Measurements from ENCODE around the gene ORAI2.
A peak's percentile ranks its signal among the peaks of the same experiment; 100 is the strongest.
"Not testable (repeated sequence)": the region's sequence is repeated elsewhere in the genome, so short reads cannot be mapped to it uniquely, and the experiment has no call there.

The ORAI2 gene

GRCh38 chr7:102453319-102453718 lies 19.9 kb downstream of the ORAI2 start:
- peaks cover 20% of the 10 kb centered on the region for H3K36me3 ChIP-seq (ENCODE audit: control insufficient read depth, insufficient read depth, low read length)
- no peaks in the 10 kb centered on the region for H3K9me3 ChIP-seq (ENCODE audit: control insufficient read depth, low read length)
- DNase-seq = no peak
- H3K4me1 ChIP-seq (ENCODE audit: control insufficient read depth, insufficient read depth, low read length, poor library complexity, severe bottlenecking) = no peaks in the 10 kb centered on the region
- no peak overlapping the region for H3K4me3 ChIP-seq (ENCODE audit: insufficient read depth, low read depth, low read length, poor library complexity, severe bottlenecking)
- no peaks in the 10 kb centered on the region for H3K27me3 ChIP-seq (replicated peaks; ENCODE audit: control insufficient read depth, insufficient read depth, low read length, poor library complexity, severe bottlenecking)
- no peak overlapping the region for H3K27ac ChIP-seq (ENCODE audit: insufficient read depth, low read length, poor library complexity, severe bottlenecking)

GRCh38 chr7:102454468-102454867 lies 21.1 kb downstream of the ORAI2 start:
- no peaks in the 10 kb centered on the region for H3K4me1 ChIP-seq (ENCODE audit: control insufficient read depth, insufficient read depth, low read length, poor library complexity, severe bottlenecking)
- H3K36me3 ChIP-seq (ENCODE audit: control insufficient read depth, insufficient read depth, low read length) = peaks cover 27% of the 10 kb centered on the region
- no peaks in the 10 kb centered on the region for H3K27me3 ChIP-seq (replicated peaks; ENCODE audit: control insufficient read depth, insufficient read depth, low read length, poor library complexity, severe bottlenecking)
- H3K27ac ChIP-seq (ENCODE audit: insufficient read depth, low read length, poor library complexity, severe bottlenecking) = no peak overlapping the region
- no peak for DNase-seq
- no peak overlapping the region for H3K4me3 ChIP-seq (ENCODE audit: insufficient read depth, low read depth, low read length, poor library complexity, severe bottlenecking)
- no peaks in the 10 kb centered on the region for H3K9me3 ChIP-seq (ENCODE audit: control insufficient read depth, low read length)

- not testable (repeated sequence) for DNase-seq; H3K4me1 ChIP-seq (ENCODE audit: control insufficient read depth, insufficient read depth, low read length, poor library complexity, severe bottlenecking); H3K27ac ChIP-seq (ENCODE audit: insufficient read depth, low read length, poor library complexity, severe bottlenecking); H3K4me3 ChIP-seq (ENCODE audit: insufficient read depth, low read depth, low read length, poor library complexity, severe bottlenecking); H3K9me3 ChIP-seq (ENCODE audit: control insufficient read depth, low read length); H3K27me3 ChIP-seq (replicated peaks; ENCODE audit: control insufficient read depth, insufficient read depth, low read length, poor library complexity, severe bottlenecking)
- peaks cover 30% of the 10 kb centered on the region for H3K36me3 ChIP-seq (ENCODE audit: control insufficient read depth, insufficient read depth, low read length)
Observed at GRCh38 chr7:102454932-102455331, 21.6 kb downstream of the ORAI2 start.

GRCh38 chr7:102455596-102455995 lies 22.2 kb downstream of the ORAI2 start:
- Histone ChIP-seq H3K4me1 (ENCODE audit: control insufficient read depth, insufficient read depth, low read length, poor library complexity, severe bottlenecking) (no peaks in the 10 kb centered on the region), H3K9me3 (ENCODE audit: control insufficient read depth, low read length) (no peaks in the 10 kb centered on the region), H3K4me3 (ENCODE audit: insufficient read depth, low read depth, low read length, poor library complexity, severe bottlenecking) (no peak overlapping the region), H3K36me3 (ENCODE audit: control insufficient read depth, insufficient read depth, low read length) (peaks cover 30% of the 10 kb centered on the region), H3K27me3 (replicated peaks; ENCODE audit: control insufficient read depth, insufficient read depth, low read length, poor library complexity, severe bottlenecking) (no peaks in the 10 kb centered on the region), H3K27ac (ENCODE audit: insufficient read depth, low read length, poor library complexity, severe bottlenecking) (no peak overlapping the region)
- DNase-seq = no peak

GRCh38 chr7:102456327-102456726 lies 23.0 kb downstream of the ORAI2 start:
- DNase-seq = no peak
- no peak overlapping the region for H3K4me3 ChIP-seq (ENCODE audit: insufficient read depth, low read depth, low read length, poor library complexity, severe bottlenecking)
- no peaks in the 10 kb centered on the region for H3K27me3 ChIP-seq (replicated peaks; ENCODE audit: control insufficient read depth, insufficient read depth, low read length, poor library complexity, severe bottlenecking)
- no peaks in the 10 kb centered on the region for H3K4me1 ChIP-seq (ENCODE audit: control insufficient read depth, insufficient read depth, low read length, poor library complexity, severe bottlenecking)
- H3K36me3 ChIP-seq (ENCODE audit: control insufficient read depth, insufficient read depth, low read length) = peaks cover 30% of the 10 kb centered on the region
- H3K27ac ChIP-seq (ENCODE audit: insufficient read depth, low read length, poor library complexity, severe bottlenecking) = no peak overlapping the region
- no peaks in the 10 kb centered on the region for H3K9me3 ChIP-seq (ENCODE audit: control insufficient read depth, low read length)

- no peaks in the 10 kb centered on the region for H3K27me3 ChIP-seq (replicated peaks; ENCODE audit: control insufficient read depth, insufficient read depth, low read length, poor library complexity, severe bottlenecking)
- H3K4me1 ChIP-seq (ENCODE audit: control insufficient read depth, insufficient read depth, low read length, poor library complexity, severe bottlenecking) = no peaks in the 10 kb centered on the region
- no peaks in the 10 kb centered on the region for H3K9me3 ChIP-seq (ENCODE audit: control insufficient read depth, low read length)
- DNase-seq = no peak
- no peak overlapping the region for H3K4me3 ChIP-seq (ENCODE audit: insufficient read depth, low read depth, low read length, poor library complexity, severe bottlenecking)
- H3K36me3 ChIP-seq (ENCODE audit: control insufficient read depth, insufficient read depth, low read length) = peaks cover 30% of the 10 kb centered on the region
- no peak overlapping the region for H3K27ac ChIP-seq (ENCODE audit: insufficient read depth, low read length, poor library complexity, severe bottlenecking)
Observed at GRCh38 chr7:102457352-102457924, 24.1 kb downstream of the ORAI2 start.

GRCh38 chr7:102459221-102459844 lies 26.0 kb downstream of the ORAI2 start:
- no peak for DNase-seq
- Histone ChIP-seq H3K36me3 (ENCODE audit: control insufficient read depth, insufficient read depth, low read length) (peaks cover 30% of the 10 kb centered on the region), H3K4me3 (ENCODE audit: insufficient read depth, low read depth, low read length, poor library complexity, severe bottlenecking) (no peak overlapping the region), H3K27ac (ENCODE audit: insufficient read depth, low read length, poor library complexity, severe bottlenecking) (no peak overlapping the region), H3K9me3 (ENCODE audit: control insufficient read depth, low read length) (no peaks in the 10 kb centered on the region), H3K27me3 (replicated peaks; ENCODE audit: control insufficient read depth, insufficient read depth, low read length, poor library complexity, severe bottlenecking) (no peaks in the 10 kb centered on the region), H3K4me1 (ENCODE audit: control insufficient read depth, insufficient read depth, low read length, poor library complexity, severe bottlenecking) (peaks cover 9% of the 10 kb centered on the region)

DNA sequence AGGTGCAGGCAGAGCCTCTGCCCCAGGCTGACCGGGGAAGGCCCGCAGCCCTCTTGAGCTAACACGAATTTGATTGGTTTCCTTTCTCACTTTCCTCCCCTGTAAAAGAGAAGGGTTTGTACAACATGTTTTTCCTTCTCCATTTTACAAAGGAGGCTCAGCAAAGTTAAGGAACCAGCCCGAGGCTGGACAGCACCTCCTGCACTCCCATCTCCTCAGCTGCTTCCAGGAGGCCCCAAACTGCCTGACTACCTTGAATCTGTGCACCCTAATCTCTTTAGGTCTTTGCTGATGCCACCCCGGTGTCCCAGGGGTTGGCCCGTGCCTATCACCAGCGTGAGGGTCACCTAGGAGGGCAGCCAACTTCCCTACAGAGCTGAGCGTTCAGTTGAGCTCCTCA lies 27.1 kb downstream of the ORAI2 start:
- Histone ChIP-seq H3K4me1 (ENCODE audit: control insufficient read depth, insufficient read depth, low read length, poor library complexity, severe bottlenecking) (peaks cover 13% of the 10 kb centered on the region), H3K27ac (ENCODE audit: insufficient read depth, low read length, poor library complexity, severe bottlenecking) (no peak overlapping the region), H3K36me3 (ENCODE audit: control insufficient read depth, insufficient read depth, low read length) (peaks cover 30% of the 10 kb centered on the region), H3K9me3 (ENCODE audit: control insufficient read depth, low read length) (no peaks in the 10 kb centered on the region), H3K27me3 (replicated peaks; ENCODE audit: control insufficient read depth, insufficient read depth, low read length, poor library complexity, severe bottlenecking) (no peaks in the 10 kb centered on the region), H3K4me3 (ENCODE audit: insufficient read depth, low read depth, low read length, poor library complexity, severe bottlenecking) (no peak overlapping the region)
- no peak for DNase-seq

DNA sequence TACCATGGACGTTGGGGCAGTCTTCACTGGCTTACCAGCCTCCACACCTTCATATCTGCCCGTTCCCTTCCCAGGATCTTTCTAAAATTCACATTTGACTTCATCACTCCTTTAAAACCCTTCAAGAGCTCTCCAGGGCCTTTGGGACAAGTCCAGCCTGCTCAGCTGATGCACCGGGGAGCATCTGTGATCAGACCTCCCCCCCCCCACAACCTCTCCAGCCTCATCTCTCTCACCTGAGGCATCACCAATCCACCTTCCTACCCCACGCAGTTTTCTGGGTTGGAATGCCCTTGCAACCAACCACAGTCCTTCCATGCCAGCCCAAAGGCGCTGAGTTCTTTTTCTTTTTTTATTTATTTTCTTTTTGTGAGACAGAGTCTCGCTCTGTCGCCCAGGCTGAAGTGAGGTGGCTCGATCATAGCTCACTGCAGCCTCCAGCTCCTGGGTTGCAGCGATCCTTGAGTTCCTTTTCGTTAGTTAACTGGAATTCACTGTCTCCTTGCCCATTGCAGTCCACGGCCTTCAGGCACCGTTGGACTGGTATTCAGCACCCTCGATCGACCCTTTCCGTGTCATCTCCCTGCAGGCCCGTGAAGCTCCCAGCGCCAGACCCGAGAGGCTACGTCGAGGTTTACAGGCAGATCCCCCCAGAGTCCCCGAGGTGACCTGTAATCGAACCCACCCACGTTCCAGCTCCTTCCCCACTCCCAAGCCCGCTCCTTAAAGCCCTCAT lies 30.6 kb downstream of the ORAI2 start:
- no peak for DNase-seq
- H3K27me3 ChIP-seq (replicated peaks; ENCODE audit: control insufficient read depth, insufficient read depth, low read length, poor library complexity, severe bottlenecking) = no peaks in the 10 kb centered on the region
- H3K4me3 ChIP-seq (ENCODE audit: insufficient read depth, low read depth, low read length, poor library complexity, severe bottlenecking) = peak overlapping the region; percentile 93
- peaks cover 19% of the 10 kb centered on the region for H3K4me1 ChIP-seq (ENCODE audit: control insufficient read depth, insufficient read depth, low read length, poor library complexity, severe bottlenecking)
- peaks cover 13% of the 10 kb centered on the region for H3K36me3 ChIP-seq (ENCODE audit: control insufficient read depth, insufficient read depth, low read length)
- H3K27ac ChIP-seq (ENCODE audit: insufficient read depth, low read length, poor library complexity, severe bottlenecking) = peak overlapping the region; percentile 64
- H3K9me3 ChIP-seq (ENCODE audit: control insufficient read depth, low read length) = no peaks in the 10 kb centered on the region

DNA sequence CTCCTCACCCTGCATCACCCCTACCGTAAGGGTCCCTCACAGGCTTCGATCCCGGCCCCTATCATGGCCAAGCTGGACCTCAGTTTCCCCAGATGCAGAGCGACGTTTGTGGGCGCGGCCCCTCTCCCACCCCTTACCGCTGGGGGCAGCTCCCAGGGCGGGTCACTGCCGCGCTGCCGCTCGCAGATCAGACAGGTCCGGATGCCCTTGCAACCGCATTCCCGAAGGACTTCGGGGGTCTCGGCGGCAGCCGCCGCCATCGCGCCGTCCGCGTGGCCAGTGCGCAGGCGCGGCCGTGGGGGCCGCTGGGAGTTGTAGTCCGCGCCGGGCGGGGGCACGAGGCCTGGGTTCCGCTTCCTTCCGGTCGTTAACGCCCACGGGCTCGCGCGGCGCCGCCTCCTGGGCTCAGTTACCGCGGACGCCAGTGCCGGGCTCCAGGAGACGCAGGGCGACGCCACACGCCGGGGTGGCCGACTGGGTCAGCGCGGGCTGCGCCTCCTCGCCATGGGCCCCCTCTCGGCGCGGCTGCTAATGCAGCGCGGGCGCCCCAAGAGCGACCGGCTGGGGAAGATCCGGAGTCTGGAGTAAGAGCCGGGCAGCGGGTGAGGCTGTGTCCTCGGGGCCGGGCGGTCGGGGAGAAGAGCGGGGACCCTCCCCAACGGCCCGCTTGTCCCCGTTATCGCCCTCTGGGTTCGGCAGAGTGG lies 31.4 kb downstream of the ORAI2 start, which contains the start of the genes ALKBH4 and LRWD1:
Gene ALKBH4, minus strand, starts transcription at position 287 of the 704 bp plus-strand sequence. Its CDS starts 27 bp downstream, at position 260.
Gene LRWD1, plus strand, starts transcription at position 408 of the 704 bp plus-strand sequence. Its CDS starts 97 bp downstream, at position 505.
- H3K27me3 ChIP-seq (replicated peaks; ENCODE audit: control insufficient read depth, insufficient read depth, low read length, poor library complexity, severe bottlenecking) = no peaks in the 10 kb centered on the region
- peak; percentile 87 to 91 (median 90) for DNase-seq
- H3K4me3 ChIP-seq (ENCODE audit: insufficient read depth, low read depth, low read length, poor library complexity, severe bottlenecking) = peak within 1 kb of the TSS; percentile 93
- H3K4me1 ChIP-seq (ENCODE audit: control insufficient read depth, insufficient read depth, low read length, poor library complexity, severe bottlenecking) = peaks cover 19% of the 10 kb centered on the region
- H3K27ac ChIP-seq (ENCODE audit: insufficient read depth, low read length, poor library complexity, severe bottlenecking) = peak within 1 kb of the TSS; percentile 64
- H3K9me3 ChIP-seq (ENCODE audit: control insufficient read depth, low read length) = no peaks in the 10 kb centered on the region
- H3K36me3 ChIP-seq (ENCODE audit: control insufficient read depth, insufficient read depth, low read length) = peaks cover 8% of the 10 kb centered on the region

All from effector memory CD4-positive, alpha-beta T cell (primary cell).